HG03565 (cell line): ENCODE measurements around the gene PLAAT5.
A peak's percentile ranks its signal among the peaks of the same experiment; 100 is the strongest.
"Not testable (repeated sequence)": the region's sequence is repeated elsewhere in the genome, so short reads cannot be mapped to it uniquely, and the experiment has no call there.

Experiments used
- ATAC-seq: cut with Tn5 transposase; IDR thresholded peaks from one replicate; pipeline ENCODE4 v1.9.1; 2021; ENCODE audit warnings: mild to moderate bottlenecking, moderate library complexity; ENCODE audit not compliant: unreplicated experiment

The PLAAT5 gene, protein sequence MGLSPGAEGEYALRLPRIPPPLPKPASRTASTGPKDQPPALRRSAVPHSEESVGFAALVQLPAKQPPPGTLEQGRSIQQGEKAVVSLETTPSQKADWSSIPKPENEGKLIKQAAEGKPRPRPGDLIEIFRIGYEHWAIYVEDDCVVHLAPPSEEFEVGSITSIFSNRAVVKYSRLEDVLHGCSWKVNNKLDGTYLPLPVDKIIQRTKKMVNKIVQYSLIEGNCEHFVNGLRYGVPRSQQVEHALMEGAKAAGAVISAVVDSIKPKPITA

DNA sequence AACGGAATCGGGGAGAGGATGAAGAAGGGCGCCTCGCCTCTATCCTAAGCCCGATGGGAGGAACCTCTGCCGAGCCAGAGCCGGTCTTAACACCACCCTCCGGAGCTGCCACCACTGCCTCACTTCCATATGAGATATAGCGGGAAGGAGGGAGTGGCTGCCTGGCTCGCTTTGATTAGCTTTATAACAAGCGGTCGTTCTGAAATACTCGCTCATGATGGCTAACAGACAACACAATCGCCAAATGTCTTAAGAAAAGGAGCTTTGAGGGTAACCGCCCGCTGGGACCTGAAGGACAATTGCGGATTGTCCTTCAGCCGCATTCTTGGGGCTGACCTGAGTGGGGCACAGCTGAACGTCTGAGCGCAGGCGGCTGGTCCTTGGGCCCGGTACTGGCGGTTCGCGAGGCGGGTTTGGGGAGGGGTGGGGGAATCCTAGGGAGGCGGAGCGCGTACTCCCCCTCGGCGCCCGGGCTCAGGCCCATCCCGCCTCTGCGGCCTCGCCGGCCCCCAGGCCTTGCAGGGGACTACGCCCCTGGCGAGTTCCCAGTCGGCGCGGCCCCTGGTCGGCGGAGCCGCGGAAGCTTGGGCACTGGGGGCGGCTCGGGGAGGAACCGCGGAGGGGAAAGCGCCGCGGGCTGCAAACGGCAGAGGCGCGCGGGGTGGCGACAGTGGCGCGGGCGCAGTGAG lies at the start of gene PLAAT5:
TSS of gene PLAAT5 (minus strand) at position 617 of the 689 bp plus-strand sequence. CDS start at position 484, 133 bp downstream.
- ATAC-seq: no peak

DNA sequence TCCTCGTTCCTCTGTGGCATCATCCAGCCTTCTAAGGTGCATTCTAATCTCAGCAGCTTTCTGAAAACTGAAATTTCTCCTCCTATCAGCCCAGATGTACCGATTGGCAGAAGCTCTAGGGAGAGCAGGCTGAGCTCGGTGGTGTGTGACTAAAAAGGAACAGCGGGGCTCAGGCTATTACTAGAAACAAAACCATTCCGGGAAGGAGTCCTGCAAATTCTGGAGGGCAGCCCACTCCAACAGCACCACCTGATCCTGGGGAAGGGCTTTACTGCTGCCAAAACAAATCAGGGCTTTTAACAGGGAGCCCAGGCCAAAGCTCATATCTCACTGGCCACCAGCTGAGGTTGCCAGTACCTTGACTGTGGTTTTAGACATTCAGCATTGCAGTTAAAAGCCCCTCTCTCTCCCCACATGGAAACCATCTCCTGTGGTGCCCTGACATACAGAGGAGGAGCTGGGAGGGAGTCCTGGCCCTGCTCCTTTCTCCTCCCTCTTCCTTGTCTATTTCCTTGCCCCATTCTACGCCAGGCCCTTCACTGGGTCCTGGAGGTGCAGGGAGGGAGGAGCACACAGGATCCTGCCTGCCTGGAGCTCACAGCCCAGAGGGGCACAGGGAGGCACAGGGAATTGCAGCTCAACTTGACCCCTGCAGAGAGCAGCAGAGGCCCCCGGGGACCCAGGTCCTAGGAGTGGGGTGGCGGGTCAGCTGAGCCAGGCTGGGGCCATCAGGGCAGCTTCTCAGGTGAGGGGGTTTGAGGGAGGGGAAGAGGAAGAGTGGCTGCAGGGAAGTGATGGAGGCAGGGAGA lies 46.5 kb upstream of the PLAAT5 start:
- no peak for ATAC-seq

DNA sequence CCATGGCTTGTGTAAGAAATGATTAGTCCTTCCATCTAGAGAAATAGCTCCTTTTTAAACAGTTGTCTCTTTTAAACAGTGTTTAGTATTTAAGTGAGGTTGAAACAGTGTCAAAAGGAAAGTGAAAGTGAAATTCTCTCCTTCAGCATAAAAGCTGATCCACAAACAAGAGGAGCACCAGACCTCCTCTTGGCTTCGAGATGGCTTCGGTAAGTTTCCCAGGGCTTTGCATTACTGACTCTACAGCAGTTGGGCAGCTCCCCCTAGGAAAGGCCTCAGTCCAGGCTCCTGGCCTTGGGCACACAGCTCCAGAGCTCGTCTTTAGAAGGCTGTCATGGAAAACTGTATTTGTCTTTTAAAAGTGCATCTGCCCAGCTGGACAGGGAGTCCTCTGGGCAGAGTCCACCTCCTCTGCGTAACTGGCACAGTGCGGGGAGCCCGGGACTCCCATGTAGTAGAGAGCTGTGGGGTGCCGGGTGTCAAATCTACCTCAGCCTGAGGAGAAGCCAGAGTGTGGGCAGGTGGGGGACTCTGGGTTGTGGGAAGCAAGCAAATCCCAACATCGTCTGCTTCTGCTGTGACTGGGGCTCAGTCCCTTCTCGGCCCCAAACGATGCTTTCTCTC lies 45.8 kb upstream of the PLAAT5 start, which contains the start of gene PLAAT4:
TSS of gene PLAAT4 (plus strand) at position 140 of the 624 bp plus-strand sequence. CDS start at position 201, 61 bp downstream.
- no peak for ATAC-seq

DNA sequence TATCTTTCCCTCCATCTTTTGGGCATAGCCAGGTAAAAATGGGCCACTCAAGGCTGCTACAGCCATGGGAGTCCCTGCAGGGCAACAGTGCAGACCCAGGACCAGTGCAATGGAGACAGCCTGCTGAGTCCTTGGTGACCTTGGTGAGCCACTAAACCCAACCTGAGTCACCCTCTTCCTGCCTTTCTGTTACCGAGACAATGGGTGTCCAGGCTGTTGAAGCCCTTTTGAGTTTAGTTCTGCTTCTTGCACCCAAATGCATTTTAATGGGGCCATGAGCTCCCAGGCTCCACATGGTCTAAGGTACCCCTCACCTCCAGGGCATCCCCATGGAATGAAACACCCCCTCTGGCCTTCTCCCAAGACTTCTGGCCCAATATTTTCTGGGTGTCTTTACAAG lies 44.8 kb upstream of the PLAAT5 start:
- no peak for ATAC-seq

DNA sequence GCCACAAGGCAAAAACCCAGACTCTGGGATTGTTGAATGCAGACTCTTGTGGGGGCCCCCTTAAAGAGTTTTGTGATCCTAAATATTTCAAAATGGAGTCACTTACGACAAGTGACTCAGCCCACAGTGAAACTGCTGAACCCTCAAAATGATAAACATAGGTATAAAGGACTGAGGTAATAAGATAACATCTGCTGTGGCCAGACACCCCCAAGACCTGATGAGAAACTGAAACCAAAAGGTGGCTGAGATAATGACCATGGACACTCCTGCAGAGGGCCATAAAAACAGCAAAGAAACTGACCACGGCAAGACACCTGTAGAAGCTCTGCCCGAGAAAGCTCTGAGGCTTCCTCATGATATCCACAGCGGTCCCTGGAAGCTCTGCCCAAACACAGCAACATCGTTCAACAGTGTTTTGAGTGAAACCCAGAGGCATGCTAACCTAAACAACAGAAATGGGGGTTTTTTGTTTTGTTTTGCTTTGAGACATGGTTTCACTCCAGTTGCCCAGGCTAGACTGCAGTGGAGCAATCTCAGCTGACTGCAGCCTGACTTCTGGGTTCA lies 44.0 kb upstream of the PLAAT5 start:
- ATAC-seq: no peak

DNA sequence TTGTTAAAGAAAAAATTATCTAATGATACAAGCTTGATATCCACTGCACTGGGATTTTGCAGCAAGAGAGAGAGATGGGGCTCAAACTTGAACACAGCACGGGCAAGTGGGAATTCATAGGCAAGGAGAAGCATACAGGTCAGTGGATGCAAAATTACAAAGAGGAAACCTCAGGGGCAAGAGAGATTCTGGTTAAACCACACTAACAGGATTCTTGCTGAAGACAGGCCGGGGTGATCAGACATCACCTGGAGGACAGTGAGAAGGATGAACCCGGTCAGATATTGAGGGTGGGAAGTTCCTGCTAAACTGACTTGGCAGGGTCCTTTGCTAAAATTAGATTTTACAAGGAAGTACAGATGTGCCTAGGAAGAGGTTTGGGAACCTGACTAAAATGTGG lies 43.1 kb upstream of the PLAAT5 start:
- ATAC-seq: no peak

DNA sequence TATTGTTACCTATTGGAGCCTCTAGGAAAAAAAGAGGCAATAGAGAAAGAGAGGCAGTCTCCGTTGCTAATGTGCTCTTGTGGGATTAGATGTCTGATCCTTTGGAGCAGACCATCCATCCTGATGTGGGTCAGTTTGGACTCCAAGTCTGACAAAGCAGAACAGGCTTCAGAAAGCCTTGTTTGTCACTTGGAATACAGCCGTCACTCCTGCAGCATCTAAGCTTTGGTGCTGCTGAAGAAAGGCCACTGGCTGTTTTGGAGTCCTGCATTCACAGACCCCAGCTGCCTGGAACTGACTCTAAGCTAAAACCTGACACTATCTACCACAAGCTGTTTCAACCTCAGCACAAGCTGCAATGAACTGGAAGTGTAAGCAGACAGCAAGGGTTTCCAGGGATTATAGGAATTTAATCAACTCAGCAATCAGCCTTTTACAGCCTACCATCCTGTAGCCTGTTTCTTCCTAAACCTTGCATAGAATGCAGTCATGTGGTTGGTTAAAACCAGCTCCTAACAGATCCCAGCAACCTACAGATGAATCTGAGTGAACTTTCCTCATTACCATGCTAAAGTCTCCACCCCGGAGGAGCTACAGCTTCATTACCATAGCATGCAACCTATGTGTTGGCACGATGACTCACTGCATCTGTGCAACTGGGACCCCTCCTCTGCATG lies 42.0 kb upstream of the PLAAT5 start:
- no peak for ATAC-seq

DNA sequence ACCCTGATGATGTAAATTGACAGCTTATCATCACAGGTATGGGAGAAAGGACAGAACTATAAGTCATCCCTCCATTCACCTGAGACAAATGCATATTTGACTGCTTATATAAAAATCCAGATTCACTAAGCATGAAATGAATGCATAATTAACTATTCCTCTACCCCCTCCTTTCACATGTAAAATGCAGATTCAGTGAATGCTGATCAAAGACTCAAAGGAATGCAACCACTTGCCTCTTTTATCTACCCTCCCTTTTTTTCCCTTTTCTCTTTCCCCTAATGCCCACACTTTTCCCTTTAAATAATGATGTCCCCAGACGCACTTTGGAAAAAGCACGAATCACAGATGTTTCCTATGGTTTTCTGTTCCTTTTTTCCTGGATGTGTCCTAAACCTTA lies 41.1 kb upstream of the PLAAT5 start:
- no peak for ATAC-seq

DNA sequence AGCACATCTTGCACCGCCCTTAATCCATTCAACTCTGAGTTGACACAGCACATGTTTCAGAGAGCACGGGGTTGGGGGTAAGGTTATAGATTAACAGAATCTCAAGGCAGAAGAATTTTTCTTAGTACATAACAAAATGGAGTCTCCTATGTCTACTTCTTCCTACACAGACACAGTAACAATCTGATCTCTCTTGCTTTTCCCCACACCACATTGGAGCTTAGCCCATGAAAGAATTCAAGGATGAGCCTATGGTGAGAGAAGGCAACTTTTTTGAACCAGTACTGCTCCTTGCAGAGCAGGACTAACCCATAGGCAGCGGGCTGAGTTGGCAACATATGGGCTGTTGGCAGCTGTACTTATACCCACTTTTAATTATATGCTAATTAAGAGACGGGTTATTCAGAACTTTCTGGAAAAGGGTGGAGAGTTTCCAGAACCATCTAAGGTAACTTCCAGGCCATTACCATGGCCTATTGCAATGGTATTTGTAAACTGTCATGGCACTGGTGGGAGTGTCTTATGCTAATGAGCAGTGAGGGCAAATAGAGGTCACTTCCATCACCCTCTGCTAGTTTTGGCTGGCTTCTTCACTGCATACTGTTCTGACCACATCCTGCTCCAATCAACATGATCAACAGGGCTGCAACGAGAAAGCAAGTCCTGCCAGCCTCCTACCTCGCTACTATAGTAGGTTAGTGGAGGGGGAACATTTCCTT lies 40.3 kb upstream of the PLAAT5 start:
- peak; percentile 73 for ATAC-seq

DNA sequence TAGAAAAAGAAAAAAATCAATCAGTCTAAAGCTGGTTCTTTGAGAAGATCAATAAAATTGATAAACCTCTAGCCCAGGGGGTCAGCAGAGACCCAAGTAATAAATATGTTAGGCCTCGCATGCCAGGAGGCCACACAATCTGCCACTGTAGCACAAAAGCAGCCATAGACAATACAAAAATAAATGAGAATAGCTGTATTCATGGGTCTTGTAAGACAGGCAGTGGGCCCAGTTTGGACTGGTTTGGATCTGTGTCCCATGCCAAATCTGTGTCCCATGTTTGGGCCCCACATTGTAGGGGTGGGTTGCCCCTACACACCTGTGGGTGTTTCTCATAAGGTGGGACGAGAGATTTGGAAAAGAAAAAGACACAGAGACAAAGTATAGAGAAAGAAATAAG lies 39.1 kb upstream of the PLAAT5 start:
- ATAC-seq: no peak

DNA sequence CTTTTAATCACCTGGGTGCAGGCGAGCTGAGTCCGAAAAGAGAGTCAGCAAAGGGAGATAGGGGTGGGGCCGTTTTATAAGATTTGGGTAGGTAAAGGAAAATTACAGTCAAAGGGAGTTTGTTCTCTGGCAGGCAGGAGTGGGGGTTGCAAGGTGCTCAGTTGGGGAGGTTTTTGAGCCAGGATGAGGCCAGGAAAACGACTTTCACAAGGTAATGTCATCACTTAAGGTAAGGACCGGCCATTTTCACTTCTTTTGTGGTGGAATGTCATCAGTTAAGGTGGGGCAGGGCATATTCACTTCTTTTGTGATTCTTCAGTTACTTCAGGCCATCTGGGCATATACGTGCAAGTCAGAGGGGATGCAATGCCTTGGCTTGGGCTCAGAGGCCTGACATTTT lies 38.4 kb upstream of the PLAAT5 start:
- not testable (repeated sequence) for ATAC-seq

DNA sequence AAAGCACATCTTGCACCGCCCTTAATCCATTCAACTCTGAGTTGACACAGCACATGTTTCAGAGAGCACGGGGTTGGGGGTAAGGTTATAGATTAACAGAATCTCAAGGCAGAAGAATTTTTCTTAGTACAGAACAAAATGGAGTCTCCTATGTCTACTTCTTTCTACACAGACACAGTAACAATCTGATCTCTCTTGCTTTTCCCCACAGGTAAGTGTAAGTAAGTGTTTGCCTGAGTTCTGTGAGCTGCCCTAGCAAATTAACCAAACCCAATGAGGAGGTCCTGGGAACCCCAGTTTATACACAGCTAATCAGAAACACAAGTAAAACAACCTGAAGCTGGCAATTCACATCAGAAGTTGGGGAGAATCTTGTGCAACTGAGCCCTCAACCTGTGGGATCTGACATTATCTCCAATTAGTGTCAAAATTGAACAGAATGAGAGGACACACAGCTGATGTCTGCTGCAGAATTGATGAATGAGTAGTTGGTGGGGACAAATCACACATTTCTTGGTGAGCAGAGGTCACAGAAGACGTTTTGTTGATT lies 37.8 kb upstream of the PLAAT5 start:
- ATAC-seq: not testable (repeated sequence)

DNA sequence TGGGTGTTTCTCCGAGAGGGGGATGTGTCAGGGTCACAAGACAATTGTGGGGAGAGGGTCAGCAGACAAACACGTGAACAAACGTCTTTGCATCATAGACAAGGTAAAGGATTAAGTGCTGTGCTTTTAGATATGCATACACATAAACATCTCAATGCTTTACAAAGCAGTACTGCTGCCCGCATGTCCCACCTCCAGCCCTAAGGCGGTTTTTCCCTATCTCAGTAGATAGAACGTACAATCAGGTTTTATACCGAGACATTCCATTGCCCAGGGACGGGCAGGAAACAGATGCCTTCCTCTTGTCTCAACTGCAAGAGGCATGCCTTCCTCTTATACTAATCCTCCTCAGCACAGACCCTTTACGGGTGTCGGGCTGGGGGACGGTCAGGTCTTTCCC lies 37.2 kb upstream of the PLAAT5 start:
- not testable (repeated sequence) for ATAC-seq

DNA sequence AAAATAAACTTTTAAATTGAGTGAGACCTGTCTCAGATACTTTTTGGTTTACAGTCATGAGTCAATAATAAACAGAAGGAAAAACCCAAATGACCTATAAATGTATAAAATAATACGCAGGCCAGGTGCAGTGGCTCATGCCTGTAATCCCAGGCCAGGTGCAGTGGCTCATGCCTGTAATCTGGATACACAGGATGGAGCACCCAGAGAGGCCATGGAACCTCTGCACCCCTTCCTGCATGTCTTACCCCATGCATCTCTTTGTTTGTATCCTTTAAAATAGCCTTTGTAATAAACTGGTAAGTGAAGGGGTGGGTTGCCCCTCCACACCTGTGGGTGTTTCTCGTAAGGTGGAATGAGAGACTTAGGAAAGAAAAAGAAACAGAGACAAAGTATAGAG lies 36.7 kb upstream of the PLAAT5 start:
- no peak for ATAC-seq

DNA sequence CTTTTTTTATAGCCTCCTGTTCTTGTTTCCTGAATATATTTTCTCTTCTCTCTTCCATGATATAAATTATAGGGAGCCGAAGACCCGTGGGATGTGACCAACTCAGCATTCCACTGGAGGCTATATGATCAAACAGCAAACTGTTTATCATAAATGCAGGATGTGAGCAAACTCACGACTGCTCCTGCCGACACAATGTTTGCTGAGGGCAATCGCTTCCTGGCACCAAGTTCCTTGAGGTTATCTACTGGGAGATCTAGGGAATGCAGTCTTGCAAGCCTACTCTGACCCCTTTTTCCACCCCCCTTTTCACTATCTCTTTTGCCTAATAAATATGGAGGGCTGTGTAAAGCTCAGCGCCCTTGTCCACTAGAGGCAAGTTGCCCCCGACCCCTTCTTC lies 32.2 kb upstream of the PLAAT5 start:
- no peak for ATAC-seq

DNA sequence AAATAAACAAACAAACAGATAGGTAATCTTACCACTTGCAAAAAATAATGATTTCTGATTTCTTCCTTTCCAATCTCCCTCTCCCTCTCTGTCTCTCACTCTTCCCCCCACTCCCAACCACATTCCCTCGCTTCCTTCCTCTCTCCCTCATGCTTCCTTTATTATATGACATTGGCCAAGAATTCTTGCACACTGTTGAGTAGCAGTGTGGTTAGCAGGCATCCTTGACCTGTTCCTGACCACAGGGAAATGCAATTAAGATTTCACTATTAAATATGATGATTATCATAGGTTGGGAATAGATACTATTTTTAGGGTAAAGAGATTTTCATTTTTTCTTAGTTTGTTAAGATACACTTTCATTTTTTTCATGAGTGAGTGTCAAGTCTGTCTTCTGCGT lies 30.9 kb upstream of the PLAAT5 start:
- ATAC-seq: no peak

DNA sequence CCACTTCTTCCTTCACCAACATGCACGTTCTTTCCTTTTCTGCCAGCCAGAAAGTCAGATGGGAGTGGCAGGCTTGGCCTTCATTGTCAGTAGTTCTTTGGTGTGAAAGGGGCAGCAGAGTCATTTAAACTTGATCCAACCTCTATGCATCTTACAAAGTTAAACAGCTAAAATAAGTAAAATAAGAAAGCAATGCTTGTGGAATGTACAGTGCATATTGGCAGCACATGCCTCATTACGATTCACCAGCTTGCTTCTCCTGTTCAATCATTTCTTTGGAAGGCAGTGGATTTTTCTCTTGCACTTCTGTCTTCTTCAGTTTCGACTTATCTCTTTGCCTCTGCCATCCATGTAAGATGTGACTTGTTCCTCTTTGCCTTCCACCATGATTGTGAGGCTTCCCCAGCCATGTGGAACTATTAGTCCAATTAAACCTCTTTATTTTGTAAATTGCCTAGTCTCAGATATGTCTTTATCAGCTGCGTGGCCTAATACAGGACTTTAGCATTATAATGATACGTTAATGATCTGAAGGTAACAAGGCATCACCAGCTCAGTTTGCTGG lies 29.7 kb upstream of the PLAAT5 start:
- no peak for ATAC-seq

DNA sequence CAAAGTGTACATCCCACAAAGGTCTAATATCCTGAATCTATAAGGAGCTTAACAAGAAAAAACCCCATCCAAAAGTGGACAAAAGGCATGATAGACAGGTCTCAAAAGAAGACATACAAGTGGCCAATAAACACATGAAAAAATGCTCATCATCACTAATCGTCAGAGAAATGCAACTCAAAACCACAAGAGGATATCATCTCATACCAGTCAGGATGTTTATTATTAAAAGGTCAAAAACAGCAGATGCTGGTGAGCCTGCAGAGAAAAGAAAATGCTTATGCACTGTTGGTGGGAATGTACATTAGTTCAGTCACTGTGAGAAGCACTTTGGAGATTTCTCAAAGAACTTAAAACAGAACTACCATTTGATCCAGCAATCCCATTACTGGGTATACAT lies 27.6 kb upstream of the PLAAT5 start:
- ATAC-seq: no peak

DNA sequence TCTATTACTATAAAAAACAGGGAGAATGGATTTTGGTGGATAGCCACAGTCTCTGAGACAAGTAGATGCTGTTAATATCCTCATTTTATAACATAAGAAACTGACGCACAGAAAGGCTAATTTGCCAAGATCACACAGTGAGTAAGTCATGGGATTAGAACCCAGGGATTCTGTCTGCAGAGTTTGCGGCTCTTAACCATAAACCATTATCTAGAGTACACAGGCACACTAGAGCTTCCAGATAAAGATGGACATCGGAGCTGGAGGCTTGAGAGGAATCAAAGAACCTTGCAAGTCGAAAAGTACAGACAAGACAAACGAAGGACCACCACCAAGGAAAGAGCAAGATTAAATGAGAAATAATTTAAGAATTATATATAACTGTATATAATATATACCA lies 26.2 kb upstream of the PLAAT5 start:
- ATAC-seq: no peak
